Suppressor macrophage treated with lipopolysaccharide for 4 hours (primary cell): Measurements from ENCODE around the gene RASGEF1B.

Source experiments
- DNase-seq: peaks from one replicate; pipeline ENCODE4 v3.0.0-alpha.2; 2020

RASGEF1B gene

GRCh38 chr4:81392164-81392563 is 79.5 kb downstream of the RASGEF1B start:
- no peak for DNase-seq

DNA sequence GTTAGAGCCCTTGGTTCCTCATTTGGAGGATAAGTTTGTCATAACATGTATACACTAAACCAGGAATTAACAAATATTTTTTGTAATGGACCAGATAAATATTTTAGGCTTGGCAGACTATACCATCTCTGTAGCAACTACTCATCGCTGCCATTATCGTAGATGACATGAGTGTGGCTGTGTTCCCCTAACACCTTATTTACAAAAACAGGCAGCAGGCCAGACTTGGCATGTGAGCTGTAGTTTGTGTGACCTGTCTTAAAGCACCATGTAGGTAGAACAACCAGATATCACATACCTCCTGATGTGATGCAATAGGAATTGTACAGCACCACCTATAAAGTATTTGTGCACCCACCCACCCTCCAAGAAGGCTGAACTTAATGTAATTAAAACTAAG is 82.0 kb downstream of the RASGEF1B start:
- DNase-seq = no peak

- DNase-seq = no peak
Observed at GRCh38 chr4:81380437-81380836, 91.3 kb downstream of the RASGEF1B start.

DNA sequence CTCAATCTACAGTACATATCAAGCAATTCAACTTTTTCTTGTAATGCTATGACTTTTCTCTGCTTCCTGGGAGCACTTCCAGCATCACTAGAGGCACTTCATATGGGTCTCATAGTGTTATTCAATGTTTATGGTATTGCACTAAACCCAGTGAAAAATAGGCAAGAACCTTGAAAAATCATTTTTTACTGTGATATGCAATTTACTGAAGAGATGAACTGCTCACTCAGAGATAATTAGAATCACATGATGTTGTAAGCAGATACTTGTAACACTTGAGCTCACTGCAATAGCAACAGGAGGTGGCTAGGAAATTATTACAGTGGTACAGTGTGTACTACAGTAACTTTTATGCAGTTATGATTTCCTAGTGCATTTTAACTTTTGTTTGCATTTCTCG is 93.3 kb downstream of the RASGEF1B start:
- DNase-seq = no peak

DNA sequence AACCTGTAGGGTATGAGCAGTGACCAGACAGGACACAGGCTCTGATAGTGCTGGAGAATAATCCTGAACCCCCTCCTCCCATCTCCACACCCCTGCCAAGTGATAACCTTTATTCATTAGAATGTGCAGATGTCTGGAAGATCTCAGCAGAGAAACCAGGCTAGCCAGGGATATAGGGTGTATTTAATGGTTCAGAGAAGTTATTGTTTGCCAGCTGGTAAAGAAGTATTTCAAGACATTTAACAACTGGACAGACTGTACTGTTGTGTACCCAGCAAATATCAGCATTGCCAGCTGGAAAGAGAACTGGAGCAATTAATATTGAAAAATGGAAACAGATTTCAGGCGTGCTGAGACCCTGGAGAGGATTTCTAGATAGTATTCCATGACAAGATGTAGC is 94.5 kb downstream of the RASGEF1B start:
- no peak for DNase-seq

DNA sequence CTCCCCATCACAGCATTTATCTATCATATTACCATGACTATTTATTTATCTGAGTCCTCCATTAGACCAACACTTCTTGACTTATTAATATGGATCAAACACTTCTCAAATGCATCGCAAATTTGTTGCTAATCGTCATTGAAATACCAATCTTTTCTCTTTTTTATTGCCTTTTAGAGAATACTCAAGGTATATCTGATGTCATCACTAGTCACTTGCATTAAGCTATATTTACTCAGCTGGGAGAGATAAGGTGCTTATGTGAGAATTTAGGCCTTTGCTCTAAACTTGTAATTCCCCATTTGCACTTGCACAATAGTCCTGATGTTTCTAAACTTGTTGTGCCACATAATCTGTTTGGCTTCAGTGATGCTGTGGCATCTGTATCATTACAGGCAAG is 95.0 kb downstream of the RASGEF1B start:
- no peak for DNase-seq
